ENCODE data around the gene HSD17B8.
"Not testable (repeated sequence)": the region's sequence is repeated elsewhere in the genome, so short reads cannot be mapped to it uniquely, and the experiment has no call there.

DNA sequence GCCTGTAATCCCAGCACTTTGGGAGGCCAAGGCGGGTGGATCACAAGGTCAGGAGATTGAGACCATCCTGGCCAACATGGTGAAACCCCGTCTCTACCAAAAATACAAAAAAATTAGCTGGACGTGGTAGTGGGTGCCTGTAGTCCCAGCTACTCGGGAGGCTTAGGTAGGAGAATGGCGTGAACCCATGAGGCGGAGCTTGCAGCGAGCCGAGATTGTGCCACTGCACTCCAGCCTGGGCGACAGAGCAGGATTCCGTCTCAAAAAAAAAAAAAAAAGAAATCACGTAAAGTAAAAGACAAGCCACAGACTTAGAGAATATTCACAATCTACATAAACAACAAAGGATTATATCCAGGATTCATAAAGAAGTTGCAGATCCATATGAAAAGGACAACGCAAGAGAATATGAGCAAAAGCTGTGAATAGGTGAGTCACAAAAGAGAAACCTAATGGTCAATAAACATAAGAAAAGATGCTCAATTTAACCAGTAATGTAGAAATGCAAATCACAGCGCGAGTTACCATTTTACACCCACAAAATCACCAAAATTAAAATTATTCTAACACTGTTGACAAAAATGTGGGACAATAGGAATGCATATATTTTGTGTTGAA, 22.2 kb downstream of the HSD17B8 start:
- TF ChIP-seq, protein P1, sequence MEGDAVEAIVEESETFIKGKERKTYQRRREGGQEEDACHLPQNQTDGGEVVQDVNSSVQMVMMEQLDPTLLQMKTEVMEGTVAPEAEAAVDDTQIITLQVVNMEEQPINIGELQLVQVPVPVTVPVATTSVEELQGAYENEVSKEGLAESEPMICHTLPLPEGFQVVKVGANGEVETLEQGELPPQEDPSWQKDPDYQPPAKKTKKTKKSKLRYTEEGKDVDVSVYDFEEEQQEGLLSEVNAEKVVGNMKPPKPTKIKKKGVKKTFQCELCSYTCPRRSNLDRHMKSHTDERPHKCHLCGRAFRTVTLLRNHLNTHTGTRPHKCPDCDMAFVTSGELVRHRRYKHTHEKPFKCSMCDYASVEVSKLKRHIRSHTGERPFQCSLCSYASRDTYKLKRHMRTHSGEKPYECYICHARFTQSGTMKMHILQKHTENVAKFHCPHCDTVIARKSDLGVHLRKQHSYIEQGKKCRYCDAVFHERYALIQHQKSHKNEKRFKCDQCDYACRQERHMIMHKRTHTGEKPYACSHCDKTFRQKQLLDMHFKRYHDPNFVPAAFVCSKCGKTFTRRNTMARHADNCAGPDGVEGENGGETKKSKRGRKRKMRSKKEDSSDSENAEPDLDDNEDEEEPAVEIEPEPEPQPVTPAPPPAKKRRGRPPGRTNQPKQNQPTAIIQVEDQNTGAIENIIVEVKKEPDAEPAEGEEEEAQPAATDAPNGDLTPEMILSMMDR (IDR thresholded peaks at IDR 0.05): not testable (repeated sequence)
- TF ChIP-seq EZH2 (IDR thresholded peaks at IDR 0.05; ENCODE audit: borderline replicate concordance, insufficient read depth, low read depth, low read length, poor library complexity, severe bottlenecking): not testable (repeated sequence)

Data from B cell (primary cell).